Activated T-helper 1 cell treated with Interleukin-2 at 50 U/mL for 16 hours (primary cell): ENCODE data around the gene CHST12.
A peak's percentile ranks its signal among the peaks of the same experiment; 100 is the strongest.
"Not testable (repeated sequence)": the region's sequence is repeated elsewhere in the genome, so short reads cannot be mapped to it uniquely, and the experiment has no call there.

ENCODE experiments used
- DNase-seq: peaks from one replicate; pipeline ENCODE4 v3.0.0-alpha.2; 2020; ENCODE audit warnings: low read depth

Gene CHST12

GRCh38 chr7:2403718-2404648 lies 572 bp downstream of the CHST12 start:
- no peak for DNase-seq

GRCh38 chr7:2404714-2405119 lies 1.3 kb downstream of the CHST12 start:
- no peak for DNase-seq

GRCh38 chr7:2405201-2405600 lies 1.8 kb downstream of the CHST12 start:
- DNase-seq: no peak

- DNase-seq: peak; percentile 33
Measured at GRCh38 chr7:2405601-2406345, 2.4 kb downstream of the CHST12 start.

- no peak for DNase-seq
Measured at GRCh38 chr7:2409745-2410414, 6.5 kb downstream of the CHST12 start.

GRCh38 chr7:2411049-2411448 lies 7.6 kb downstream of the CHST12 start:
- DNase-seq: no peak

- DNase-seq: no peak
Measured at GRCh38 chr7:2411815-2412586, 8.6 kb downstream of the CHST12 start.

- no peak for DNase-seq
Measured at GRCh38 chr7:2412587-2413201, 9.3 kb downstream of the CHST12 start.

GRCh38 chr7:2416063-2416462 lies 12.7 kb downstream of the CHST12 start:
- DNase-seq: no peak

- DNase-seq: no peak
Measured at GRCh38 chr7:2416650-2417049, 13.2 kb downstream of the CHST12 start.

GRCh38 chr7:2417178-2417577 lies 13.8 kb downstream of the CHST12 start:
- not testable (repeated sequence) for DNase-seq

- DNase-seq: no peak
Measured at GRCh38 chr7:2417981-2418481, 14.6 kb downstream of the CHST12 start.

- DNase-seq: no peak
Measured at GRCh38 chr7:2420216-2420933, 17.0 kb downstream of the CHST12 start.

GRCh38 chr7:2421943-2422310 lies 18.5 kb downstream of the CHST12 start:
- no peak for DNase-seq

GRCh38 chr7:2425749-2426148 lies 22.3 kb downstream of the CHST12 start:
- DNase-seq: no peak

GRCh38 chr7:2431260-2431867 lies 28.0 kb downstream of the CHST12 start:
- peak; percentile 28 for DNase-seq

- DNase-seq: no peak
Measured at GRCh38 chr7:2432910-2433712, 29.7 kb downstream of the CHST12 start.

GRCh38 chr7:2433713-2434550 lies 30.5 kb downstream of the CHST12 start:
- DNase-seq: no peak
